GOT3 (cell line): ENCODE data around the gene XAB2.
"Not testable (repeated sequence)": the region's sequence is repeated elsewhere in the genome, so short reads cannot be mapped to it uniquely, and the experiment has no call there.

Experiments
- DNase-seq: peaks from one replicate; lab custom pipeline; 2025; ENCODE audit warnings: mixed read lengths; lab: John Stamatoyannopoulos, UW

Gene XAB2

DNA sequence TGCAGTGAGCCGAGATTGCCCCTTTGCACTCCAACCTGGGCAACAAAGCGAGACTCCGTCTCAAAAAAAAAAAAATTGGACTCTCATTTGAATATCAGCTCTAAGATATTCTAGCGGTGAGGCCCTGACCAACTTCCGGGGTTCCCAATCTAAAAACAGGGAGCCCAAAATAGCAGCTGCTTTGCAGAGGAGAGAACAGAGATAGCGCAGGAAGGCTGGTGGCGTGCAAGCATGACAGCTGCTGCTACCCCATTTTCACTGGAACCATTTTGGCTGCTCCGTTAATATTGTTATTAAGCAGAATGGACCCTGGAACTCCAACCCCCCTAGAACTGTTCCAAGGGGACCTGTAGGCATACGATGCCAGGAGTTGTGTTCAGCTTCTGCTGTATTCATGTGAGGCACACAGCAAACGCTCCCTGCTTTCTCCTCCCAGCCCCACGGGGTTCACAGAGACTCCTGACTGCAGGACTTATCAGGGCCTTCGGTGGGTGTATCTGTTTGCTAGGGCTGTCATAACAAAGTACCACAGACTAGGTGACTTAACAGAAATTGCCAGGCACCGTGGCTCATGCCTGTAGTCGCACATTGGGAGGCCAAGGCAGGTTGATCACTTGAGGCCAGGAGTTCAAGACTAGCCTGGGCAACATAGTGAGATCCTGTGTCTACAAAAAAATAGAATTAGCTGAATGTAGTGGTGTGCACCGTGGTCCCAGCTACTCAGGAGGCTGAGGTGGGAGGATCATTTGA, 19.1 kb upstream of the XAB2 start:
- DNase-seq: no peak

DNA sequence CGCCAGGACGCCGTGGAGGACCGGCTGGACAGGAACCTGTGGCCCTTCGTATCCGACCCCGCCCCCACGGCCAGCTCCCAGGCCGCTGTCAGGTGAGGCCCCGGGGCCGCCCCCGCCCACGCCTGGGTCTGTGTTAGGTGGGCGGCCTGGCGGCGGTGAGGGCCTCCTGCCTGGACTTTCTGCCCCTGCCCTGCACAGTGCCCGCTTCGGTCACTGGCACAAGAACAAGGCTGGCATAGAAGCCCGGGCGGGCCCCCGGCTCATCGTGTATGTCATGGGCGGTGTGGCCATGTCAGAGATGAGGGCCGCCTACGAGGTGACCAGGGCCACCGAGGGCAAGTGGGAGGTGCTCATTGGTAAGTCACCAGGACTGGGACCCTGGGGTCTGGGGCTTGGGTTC, 17.8 kb upstream of the XAB2 start:
- DNase-seq: no peak

DNA sequence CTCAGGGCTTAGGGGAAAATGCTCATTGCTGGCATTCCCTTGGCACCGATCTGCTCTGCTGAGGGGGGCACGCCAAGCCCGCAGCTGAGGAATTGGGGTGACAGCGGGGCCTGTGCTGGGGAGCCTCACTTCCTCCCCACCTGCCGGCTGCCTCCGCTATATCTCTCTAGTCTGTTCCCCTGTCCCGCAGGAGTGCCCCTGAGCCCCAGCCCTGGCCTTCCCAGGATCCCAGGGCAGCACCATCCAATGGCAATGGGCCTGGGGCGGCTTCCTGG, 17.0 kb upstream of the XAB2 start:
- DNase-seq: no peak

DNA sequence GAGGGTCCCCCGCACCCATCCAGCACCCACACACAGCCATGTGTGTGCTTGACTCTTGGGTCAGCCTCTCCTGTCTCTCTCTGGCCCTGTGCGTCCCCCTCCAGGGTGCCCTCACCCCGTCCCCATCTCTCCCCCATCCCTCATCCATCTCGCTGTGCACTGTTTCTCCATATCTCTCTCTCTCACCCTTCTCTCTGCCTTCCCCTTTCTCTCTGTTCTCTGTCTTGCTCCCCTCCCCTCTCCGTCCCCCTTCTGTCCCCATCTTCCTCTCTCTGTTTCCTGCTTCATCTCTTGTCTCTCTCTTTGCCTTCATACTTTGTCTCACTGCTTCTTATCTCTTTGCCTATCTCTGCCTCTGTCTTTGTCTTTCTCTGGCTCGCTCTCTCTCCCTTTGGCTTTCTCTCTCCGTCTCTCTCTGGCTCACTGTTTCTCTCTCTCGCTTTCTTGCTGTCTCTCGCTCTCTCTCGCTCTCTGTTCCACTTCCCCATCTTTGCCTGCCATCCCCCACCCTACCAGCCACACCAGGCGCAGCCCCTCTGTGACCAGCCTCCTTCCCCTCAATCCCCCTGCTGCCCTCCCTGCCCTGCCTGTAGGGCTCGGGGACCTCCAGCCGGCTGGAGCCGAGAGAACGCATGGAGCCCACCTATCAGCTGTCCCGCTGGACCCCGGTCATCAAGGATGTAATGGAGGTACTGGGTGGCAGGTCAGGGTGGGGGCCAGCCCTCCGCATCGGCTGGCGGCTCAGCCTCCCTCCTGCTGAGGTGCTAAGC, 16.5 kb upstream of the XAB2 start:
- DNase-seq: no peak

DNA sequence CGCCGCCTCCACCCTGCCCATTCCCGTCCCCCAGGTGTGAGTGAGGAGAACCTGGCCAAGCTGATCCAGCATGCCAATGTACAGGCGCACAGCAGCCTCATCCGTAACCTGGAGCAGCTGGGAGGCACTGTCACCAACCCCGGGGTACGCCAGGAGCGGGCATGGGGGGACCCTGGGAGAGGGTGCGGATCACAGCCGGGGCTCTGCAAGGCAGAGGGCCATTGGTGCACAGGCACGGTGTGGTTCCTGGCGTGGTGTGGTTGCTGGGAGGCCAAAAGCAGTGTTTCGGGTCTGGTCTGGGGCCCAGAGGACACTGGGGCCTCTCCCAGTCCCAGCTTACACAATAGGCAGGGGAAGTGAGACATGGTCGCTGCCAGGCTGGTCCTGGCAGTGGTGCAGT, 15.8 kb upstream of the XAB2 start:
- DNase-seq: no peak

DNA sequence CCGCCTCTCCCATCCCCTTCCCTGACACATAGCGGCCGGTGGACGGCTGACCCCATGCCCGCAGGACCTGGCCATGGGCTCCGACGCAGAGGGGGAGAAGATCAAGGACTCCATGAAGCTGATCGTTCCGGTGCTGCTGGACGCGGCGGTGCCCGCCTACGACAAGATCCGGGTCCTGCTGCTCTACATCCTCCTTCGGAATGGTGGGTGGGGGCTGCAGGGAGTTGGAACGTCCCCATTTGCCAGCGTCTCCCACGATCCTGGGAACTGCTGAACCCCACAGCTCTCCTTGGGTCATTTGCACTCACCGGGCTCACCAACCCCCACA, 15.2 kb upstream of the XAB2 start:
- no peak for DNase-seq

DNA sequence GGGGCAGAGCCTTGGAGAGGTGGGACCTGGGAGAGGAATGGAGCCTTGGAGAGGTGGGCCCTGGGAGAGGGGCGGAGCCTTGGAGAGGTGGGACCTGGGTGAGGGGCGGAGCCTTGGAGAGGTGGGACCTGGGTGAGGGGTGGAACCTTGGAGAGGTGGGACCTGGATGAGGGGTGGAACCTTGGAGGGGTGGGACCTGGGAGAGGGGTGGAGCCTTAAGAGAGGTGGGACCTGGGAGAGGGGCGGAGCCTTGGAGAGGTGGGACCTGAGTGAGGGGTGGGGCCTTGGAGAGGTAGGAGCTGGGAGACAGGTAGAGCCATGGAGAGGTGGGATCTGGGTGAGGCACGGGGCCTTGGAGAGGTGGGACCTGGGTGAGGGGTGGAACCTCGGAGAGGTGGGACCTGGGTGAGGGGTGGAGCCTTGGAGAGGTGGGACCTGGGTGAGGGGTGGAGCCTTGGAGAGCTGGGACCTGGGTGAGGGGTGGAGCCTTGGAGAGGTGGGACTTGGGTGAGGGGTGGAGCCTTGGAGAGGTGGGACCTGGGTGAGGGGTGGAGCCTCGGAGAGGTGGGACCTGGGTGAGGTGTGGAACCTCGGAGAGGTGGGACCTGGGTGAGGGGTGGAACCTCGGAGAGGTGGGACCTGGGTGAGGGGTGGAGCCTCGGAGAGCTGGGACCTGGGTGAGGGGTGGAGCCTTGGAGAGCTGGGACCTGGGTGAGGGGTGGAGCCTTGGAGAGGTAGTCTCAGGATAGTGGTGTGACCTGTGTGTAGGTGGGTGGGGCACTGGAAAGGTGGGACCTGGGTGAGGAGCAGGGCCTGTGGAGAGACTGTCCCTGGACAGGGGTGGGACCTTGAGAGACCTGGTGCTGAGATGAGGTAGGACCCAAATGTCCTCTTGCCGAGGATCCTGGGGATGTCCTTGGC, 14.5 kb upstream of the XAB2 start:
- DNase-seq: not testable (repeated sequence)

DNA sequence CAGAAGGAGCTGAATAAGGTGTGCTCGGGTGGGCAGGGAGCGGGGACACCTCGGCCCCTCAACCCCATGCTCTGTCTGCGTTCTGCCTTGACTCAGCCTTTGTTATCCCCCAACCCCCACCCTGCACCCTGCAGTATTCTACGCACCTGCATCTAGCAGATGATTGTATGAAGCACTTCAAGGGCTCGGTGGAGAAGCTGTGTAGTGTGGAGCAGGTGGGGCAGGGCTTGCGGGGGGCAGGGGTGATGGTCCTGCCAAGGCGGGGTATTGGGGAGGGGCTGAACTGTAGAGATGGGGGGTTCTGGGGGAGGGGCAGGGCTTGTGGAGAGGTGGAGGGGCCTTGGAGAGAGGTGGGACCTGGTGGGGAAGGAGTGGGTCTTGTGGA, 13.7 kb upstream of the XAB2 start:
- DNase-seq: no peak

DNA sequence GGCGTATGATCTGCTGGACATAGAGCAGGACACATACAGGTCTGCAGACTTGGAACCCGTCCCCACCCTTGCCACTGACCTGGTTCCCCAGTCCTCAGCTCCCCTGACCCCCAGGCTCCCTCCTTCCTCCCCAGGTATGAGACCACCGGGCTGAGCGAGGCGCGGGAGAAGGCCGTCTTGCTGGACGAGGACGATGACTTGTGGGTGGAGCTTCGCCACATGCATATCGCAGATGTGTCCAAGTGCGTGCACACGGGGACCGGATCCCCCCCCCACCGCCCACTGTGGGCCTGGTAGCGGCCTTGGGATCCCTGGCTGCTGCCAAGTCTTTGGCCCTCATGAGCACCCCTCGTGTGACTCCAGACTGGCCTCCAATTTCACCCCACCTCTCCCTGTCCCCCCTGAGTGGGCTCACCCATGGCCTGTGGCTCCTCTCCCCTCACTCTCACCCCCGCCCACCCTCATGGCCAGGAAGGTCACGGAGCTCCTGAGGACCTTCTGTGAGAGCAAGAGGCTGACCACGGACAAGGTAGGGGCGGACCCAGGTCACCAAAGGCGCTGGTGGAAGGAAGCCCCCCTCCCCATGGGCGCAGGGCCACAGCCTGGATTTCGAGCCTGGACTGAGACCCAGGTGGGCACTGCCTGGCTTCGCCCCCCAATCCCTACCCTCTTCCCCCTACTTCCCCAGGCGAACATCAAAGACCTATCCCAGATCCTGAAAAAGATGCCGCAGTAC, 13.1 kb upstream of the XAB2 start:
- DNase-seq: no peak

DNA sequence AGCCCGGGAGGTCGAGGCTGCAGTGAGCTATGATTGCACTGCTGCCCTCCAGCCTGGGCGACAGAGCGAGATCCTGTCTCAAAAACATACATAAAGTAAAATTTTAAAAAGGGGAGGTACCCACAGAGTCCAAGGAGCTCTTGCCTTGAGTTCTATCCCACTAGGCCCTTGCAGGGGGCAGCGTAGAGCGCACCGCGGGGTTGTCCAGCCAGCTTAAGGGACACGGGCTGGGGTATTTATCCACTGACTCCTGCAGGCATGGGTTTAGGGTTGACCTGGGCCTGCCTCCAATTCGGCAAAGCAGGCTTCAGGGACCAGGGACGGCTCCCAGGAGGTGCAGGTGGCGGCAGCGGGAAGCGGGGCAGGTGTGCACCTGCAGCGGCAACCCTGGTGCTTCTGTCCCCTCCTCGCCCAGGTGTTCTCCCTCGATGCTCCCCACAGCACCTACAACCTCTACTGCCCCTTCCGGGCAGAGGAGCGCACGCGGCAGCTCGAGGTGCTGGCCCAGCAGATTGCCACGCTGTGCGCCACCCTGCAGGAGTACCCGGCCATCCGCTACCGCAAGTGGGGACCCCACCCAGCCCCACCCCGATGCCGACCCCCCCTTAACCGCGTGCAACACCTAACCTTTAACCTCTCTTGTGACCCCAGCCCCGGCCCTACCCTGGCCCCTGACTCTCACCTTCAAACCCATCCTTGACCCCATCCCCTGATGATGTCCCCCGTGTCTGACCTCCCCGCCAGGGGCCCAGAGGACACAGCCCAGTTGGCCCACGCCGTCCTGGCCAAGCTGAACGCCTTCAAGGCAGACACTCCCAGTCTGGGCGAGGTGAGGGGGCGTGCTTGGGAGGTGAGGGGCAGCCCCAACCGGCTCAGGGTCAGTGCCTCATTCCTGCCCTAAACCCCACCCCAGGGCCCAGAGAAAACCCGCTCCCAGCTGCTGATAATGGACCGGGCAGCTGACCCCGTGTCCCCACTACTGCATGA, 12.2 kb upstream of the XAB2 start:
- no peak for DNase-seq

DNA sequence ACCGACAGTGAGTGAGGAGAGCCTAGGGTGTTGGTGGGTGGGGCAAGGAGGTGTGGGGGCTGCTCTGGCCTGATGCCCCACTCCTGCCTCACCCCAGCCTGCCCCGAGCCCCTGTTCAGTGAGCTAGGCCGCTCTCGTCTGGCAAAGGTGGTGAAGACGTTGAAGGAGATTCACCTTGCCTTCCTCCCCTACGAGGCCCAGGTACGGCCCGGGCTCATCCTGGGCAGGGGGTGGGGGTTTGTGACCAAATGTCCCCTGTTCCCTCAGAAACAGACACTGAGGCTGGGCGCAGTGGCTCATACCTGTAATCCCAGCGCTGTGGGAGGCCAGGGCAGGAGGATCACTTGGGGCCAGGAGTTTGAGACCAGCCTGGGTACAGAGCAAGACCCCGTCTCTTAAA, 11.5 kb upstream of the XAB2 start:
- DNase-seq: no peak

DNA sequence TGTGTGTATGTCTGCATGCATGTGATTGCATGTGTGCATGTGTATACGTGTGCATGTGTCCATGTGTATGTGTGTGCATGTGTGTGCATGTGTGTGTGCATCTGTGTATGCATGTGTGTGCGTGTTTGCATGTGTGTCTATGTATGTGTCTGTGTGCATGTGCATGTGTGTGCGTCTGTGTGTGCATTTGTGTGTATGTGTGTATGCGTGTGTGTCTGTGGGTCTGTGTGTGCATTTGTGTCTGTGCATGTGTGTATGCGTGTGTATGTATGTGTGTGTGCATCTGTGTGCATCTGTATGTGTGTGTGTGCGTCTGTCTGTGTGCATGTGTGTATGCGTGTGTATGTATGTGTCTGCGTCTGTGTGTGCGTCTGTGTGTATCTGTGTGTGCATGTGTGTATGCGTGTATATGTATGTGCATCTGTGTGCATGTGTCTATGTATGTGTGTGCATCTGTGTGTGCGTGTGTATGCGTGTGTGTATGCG, 10.6 kb upstream of the XAB2 start:
- DNase-seq: no peak

DNA sequence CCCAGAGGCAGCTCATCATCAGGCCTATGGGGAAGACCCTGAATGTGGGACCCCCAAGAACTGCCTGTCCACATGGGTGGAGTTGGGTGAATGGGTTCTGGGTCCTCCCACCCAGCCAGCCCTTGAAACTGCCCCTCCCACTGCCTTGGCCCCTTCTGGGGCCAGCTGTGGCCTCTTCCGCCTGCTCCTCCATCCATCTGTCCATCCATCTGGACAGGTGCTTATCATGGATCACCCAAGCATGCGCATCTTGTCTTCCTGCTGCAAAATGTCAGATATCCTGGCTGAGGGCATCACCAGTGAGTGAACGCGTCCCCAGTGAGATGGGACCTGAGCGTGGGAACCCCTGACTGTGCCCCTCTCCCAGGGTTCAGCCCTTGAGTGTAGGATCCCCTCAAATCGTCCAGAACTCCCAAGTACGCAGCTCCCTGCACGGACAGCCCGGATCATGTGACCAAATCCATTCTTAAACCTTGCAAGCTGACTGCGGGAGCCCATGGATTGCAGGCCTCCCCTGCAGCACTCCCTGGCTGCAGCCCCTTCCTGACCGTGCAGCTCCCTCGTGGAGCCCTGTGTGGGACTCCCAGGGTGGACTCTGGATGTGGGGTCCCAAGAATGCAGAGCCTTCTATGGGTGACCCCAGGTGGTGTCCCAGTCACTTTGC, 9.6 kb upstream of the XAB2 start:
- DNase-seq: no peak

DNA sequence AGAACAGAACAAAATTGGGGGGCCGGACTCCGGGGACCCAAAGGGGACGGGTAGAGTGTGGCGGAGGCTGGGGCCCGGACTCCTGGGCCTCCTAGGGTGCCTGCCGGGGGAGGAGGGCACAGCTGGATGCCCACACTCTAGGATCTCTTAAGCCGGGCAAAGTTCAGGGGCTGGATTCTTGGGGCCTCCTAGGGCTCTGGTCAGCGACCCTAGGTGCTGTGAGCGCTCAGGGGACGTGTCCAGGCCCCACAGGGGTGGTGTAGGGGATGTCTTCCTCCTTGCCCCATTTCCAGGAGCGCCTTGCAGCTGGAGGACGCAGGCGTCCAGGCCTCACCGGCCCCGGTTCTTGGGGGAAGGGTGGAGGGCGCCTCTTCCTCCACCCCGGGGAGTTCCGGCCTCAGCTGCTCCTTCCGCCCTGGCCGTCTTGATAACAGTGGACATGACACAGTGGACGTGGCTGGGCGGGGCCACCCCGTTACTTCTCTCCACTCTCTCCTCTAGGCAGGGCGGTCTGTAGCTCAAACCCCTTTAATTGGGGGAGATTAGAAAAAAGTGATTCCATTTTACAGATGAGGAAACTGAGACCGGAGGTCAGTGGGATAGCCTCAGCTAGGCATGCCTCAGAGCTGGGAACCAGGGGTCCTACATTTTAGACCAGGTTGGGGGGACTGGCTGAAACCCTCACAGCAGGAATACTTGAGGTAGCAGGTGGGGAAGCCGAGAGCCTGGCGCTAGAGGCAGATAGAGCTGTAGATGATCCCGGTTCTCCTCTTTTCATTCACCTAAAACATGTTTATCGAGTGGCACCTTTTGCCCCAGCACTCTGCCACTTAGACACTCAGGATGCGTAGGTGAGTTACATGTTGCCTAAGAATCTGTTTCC, 8.3 kb upstream of the XAB2 start:
- no peak for DNase-seq

DNA sequence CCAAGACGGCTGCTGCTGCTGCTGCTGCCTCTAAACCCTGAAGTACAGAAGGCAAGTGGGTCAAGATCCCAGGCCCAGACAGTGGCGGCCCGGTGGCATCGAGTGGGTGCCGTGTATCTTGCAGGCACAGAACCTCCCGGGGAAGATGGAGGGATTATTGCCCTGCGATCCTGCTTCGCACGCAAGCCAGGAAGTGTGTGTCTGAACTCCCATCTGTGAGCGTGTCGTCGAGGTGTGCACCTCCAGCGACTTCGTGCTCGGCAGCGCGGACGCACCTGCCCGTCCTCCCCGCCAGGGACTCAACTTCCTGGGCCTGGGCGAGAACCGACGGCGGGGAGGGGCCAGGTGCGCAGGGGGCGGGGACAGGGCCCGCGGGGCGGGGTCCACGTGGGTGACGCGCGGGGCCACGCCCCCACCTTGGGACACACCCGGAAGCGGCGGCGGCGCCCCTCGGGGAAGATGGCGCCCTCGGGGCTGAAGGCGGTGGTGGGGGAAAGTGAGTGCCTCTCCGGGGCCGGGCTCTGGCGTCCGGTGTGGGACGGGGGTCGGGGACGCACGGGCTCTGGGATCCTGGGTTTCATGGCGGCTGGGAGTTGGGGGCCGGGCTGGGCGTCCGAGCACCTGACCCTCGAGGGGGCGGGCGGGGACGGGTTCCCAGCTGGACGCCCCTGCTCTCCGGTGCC, 7.5 kb upstream of the XAB2 start, which contains the start of gene STXBP2:
STXBP2 (plus strand) TSS at position 420 of the 683 bp plus-strand sequence; CDS start at position 460, 40 bp downstream.
- DNase-seq: no peak

DNA sequence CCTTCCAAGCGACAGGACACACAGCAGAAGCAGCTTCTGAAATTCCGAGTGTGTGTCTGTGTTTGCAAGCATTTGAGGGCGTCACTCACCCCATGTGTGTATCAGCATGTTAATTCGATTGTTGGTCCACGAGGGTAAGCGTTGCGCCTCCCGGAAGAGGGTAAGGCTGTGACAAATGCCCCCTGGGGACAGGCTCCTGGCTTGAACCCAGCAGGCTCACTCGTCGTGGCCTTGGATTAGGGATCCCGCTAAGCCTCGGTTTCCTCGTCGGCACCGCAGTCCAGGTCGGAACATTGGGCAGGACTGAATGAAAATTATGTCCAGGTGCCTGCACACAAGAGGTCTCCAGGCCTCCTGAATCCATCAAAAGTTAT, 7.0 kb upstream of the XAB2 start:
- no peak for DNase-seq

DNA sequence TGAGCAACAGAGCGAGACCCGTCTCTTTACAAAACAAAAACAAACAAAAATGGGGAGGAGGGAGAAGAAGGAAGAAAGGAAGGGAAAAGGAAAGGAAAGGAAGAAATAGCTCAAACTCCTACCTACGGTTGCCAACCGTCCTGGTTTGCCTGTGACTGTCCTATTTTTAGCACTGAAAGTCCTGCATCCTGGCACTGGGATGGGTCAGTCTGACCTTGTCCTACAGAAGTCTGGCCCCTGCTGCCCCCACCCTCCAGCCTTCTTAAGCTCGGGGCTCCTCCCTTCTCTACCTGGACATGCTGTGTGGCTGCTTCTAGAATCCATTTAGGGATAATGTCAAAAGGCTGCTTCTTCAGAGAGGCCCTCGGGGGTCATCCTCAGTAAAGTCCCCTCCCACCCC, 6.3 kb upstream of the XAB2 start:
- DNase-seq: no peak

DNA sequence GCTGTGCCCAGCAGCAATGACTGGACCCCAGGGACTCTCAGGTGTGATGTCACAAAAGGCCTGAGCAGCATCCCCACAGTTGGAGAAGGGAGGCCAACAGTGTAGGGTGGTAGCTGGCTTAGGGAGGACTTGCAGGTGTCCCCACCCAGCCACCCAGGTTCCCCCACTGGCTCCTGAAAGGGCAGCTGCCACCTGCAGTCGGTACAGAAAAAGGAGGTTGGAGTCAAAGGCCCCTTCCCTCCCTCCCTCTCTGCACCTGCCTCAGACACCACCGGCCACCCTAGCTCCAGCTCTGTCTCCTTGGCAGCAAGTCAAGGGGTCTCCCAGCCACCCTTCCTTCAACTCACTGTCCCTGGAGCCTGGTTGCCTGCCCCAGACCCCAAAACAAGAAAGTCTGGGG, 4.4 kb upstream of the XAB2 start, which contains the start of gene PCP2:
PCP2 (minus strand) TSS at position 22 of the 400 bp plus-strand sequence. CDS start 262 bp downstream, outside the sequence.
- DNase-seq: no peak
